IMR-90 (cell line): ENCODE results near the gene LAMTOR1.

Source experiments
- CTCF ChIP-seq: conservative IDR thresholded peaks from 2 replicates; pipeline ENCODE4 v1.5.1; 2012; ENCODE audit warnings: mild to moderate bottlenecking, low read depth, low read length, improper control_type of control experiment
- POLR2A ChIP-seq: IDR thresholded peaks from 2 replicates; pipeline ENCODE4 v1.6.1; 2012; ENCODE audit warnings: mild to moderate bottlenecking, low read depth, low read length
- RFX5 ChIP-seq: IDR thresholded peaks from 2 replicates; pipeline ENCODE4 v1.8.0; 2012; ENCODE audit warnings: low read depth, mild to moderate bottlenecking, low read length, moderate library complexity
- USF2 ChIP-seq: fragments of 150-350 bp; IDR thresholded peaks from 2 replicates; pipeline ENCODE4 v1.6.1; 2017; ENCODE audit warnings: mild to moderate bottlenecking, antibody characterized with exemption, low read length, low read depth

GRCh38 chr11:72100462-72100861, 2.6 kb downstream of the LAMTOR1 start:
- TF ChIP-seq CTCF = no peak
- TF ChIP-seq RFX5 = no peak
- no peak for TF ChIP-seq POLR2A
- TF ChIP-seq USF2 = no peak
